GM18499 (cell line): ENCODE results near the gene PRCC.

Experiments used
- ATAC-seq: cut with Tn5 transposase; IDR thresholded peaks from one replicate; pipeline ENCODE4 v1.9.1; 2021; ENCODE audit warnings: moderate number of reproducible peaks; ENCODE audit not compliant: insufficient read depth, unreplicated experiment

PRCC gene

GRCh38 chr1:156809711-156810366, 42.5 kb downstream of the PRCC start:
- ATAC-seq = no peak

GRCh38 chr1:156811168-156811567, 43.8 kb downstream of the PRCC start:
- no peak for ATAC-seq

- no peak for ATAC-seq
Observed at GRCh38 chr1:156812293-156812990, 45.1 kb downstream of the PRCC start.

GRCh38 chr1:156813298-156813697, 46.0 kb downstream of the PRCC start:
- no peak for ATAC-seq

GRCh38 chr1:156813750-156814570, 46.6 kb downstream of the PRCC start:
- no peak for ATAC-seq

- ATAC-seq = no peak
Observed at GRCh38 chr1:156814571-156815260, 47.4 kb downstream of the PRCC start.

- ATAC-seq = no peak
Observed at GRCh38 chr1:156815307-156815826, 48.0 kb downstream of the PRCC start.

GRCh38 chr1:156815961-156816422, 48.7 kb downstream of the PRCC start:
- ATAC-seq = no peak

GRCh38 chr1:156816561-156817328, 49.4 kb downstream of the PRCC start, which contains the start of gene SH2D2A:
Gene SH2D2A, minus strand, starts transcription at chr1:156816848. Its CDS starts 140 bp downstream, at chr1:156816708.
- no peak for ATAC-seq

GRCh38 chr1:156821801-156822200, 54.5 kb downstream of the PRCC start:
- ATAC-seq = no peak

GRCh38 chr1:156822680-156823079, 55.3 kb downstream of the PRCC start:
- no peak for ATAC-seq

GRCh38 chr1:156823210-156823790, 56.0 kb downstream of the PRCC start:
- no peak for ATAC-seq

GRCh38 chr1:156826630-156827029, 59.3 kb downstream of the PRCC start:
- ATAC-seq = no peak

- no peak for ATAC-seq
Observed at GRCh38 chr1:156828400-156829124, 61.2 kb downstream of the PRCC start.

GRCh38 chr1:156832434-156832833, 65.1 kb downstream of the PRCC start:
- no peak for ATAC-seq

- ATAC-seq = no peak
Observed at GRCh38 chr1:156833603-156834002, 66.3 kb downstream of the PRCC start.

- ATAC-seq = no peak
Observed at GRCh38 chr1:156834322-156834721, 67.0 kb downstream of the PRCC start.

- no peak for ATAC-seq
Observed at GRCh38 chr1:156836041-156836654, 68.8 kb downstream of the PRCC start.
